Muscle layer of duodenum (tissue), 2 donors: ENCODE results near the gene VAC14.

ENCODE experiments used
- H3K27ac ChIP-seq: one replicate; pipeline ENCODE4 v1.7.0; 2013; ENCODE audit warnings: mild to moderate bottlenecking, low read length
- H3K27me3 ChIP-seq: one replicate; pipeline ENCODE4 v1.7.0; 2013; ENCODE audit warnings: low read depth, mild to moderate bottlenecking, control low read depth, low read length
- H3K36me3 ChIP-seq, 2 donors: one replicate each; pipeline ENCODE4 v1.7.0; 2013; ENCODE audit warnings: low read length in 2 of 2, control low read depth in 1 of 2, mild to moderate bottlenecking in 1 of 2; ENCODE audit not compliant: insufficient read depth in 2 of 2, control insufficient read depth in 1 of 2
- H3K4me1 ChIP-seq, 2 donors: one replicate each; pipeline ENCODE4 v1.7.0; 2013; ENCODE audit warnings: low read length in 2 of 2, mild to moderate bottlenecking in 2 of 2, control low read depth in 1 of 2, moderate library complexity in 1 of 2; ENCODE audit not compliant: insufficient read depth in 2 of 2, control insufficient read depth in 1 of 2
- H3K4me3 ChIP-seq, 2 donors: one replicate each; pipeline ENCODE4 v1.7.0; 2013; ENCODE audit warnings: low read length in 2 of 2, low read depth in 1 of 2, mild to moderate bottlenecking in 1 of 2
- H3K9me3 ChIP-seq, 2 donors: one replicate each; pipeline ENCODE4 v1.7.0; 2013; ENCODE audit warnings: low read length in 2 of 2, control low read depth in 1 of 2, mild to moderate bottlenecking in 1 of 2; ENCODE audit not compliant: control insufficient read depth in 1 of 2
- donor health status: healthy.

Gene VAC14

DNA sequence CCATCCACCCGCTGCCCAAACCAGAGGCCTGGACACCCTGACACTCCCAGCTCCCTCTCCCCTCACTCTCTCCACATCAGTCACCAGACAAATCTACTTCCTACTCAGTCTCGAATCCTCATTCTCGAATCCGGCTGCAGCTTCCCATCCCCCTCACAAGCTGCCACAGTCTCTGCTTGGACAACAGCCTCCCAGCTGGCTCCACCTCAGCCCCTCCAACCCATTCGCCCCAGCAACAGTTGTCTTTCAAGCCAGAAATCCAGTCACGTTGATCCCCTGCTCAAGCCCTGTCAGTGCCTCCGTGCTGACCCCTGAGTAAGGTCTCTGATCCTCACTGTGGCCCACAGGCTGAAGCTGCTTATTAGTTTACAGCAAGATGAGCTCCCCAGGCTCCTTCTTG, 70.9 kb downstream of the VAC14 start:
- Histone ChIP-seq H3K4me1 (peaks cover 8 to 25% of the 10 kb centered on the region in 2 donors), H3K4me3 (no peak overlapping the region), H3K9me3 (no peaks in the 10 kb centered on the region), H3K36me3 (peaks cover 7 to 14% of the 10 kb centered on the region in 2 donors), H3K27me3 (no peaks in the 10 kb centered on the region), H3K27ac (no peak overlapping the region)

DNA sequence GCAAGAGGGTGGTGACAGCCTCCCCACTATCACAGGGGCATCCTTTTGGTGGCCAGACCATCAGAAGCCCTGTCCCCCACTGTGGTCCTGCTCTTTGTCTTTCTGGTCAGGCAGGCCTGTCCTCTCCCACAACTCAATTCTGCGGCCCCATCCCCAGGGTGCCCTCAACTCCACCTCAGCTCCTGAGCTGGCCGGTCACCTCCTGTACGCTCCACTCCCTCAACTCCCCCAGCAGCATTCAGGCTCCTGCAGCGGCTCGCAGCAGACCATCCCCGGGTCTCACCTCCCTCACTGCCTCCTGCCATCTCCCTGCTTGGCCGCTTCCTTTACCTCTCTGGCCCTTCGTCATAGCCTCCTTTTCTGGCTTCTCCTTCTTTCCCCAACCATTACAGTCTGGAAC, 71.7 kb downstream of the VAC14 start:
- H3K9me3 ChIP-seq, result no peaks in the 10 kb centered on the region
- peaks cover 8 to 28% of the 10 kb centered on the region in 2 donors for H3K4me1 ChIP-seq
- H3K27ac ChIP-seq, result no peak overlapping the region
- no peak overlapping the region for H3K4me3 ChIP-seq
- H3K27me3 ChIP-seq, result no peaks in the 10 kb centered on the region
- H3K36me3 ChIP-seq, result peaks cover 7 to 14% of the 10 kb centered on the region in 2 donors

- H3K27me3 ChIP-seq, result no peaks in the 10 kb centered on the region
- H3K27ac ChIP-seq, result no peak overlapping the region
- H3K36me3 ChIP-seq, result peaks cover 7 to 14% of the 10 kb centered on the region in 2 donors
- peaks cover 8 to 28% of the 10 kb centered on the region in 2 donors for H3K4me1 ChIP-seq
- no peak overlapping the region for H3K4me3 ChIP-seq
- no peaks in the 10 kb centered on the region for H3K9me3 ChIP-seq
Observed at GRCh38 chr16:70728150-70728549, 72.8 kb downstream of the VAC14 start.

- Histone ChIP-seq H3K36me3 (peaks cover 7 to 14% of the 10 kb centered on the region in 2 donors), H3K27me3 (no peaks in the 10 kb centered on the region), H3K4me3 (peak overlapping the region in 1 of 2 donors; percentile 25), H3K4me1 (peaks cover 8 to 28% of the 10 kb centered on the region in 2 donors), H3K27ac (peak overlapping the region; percentile 82), H3K9me3 (no peaks in the 10 kb centered on the region)
Observed at GRCh38 chr16:70726892-70727361, 74.0 kb downstream of the VAC14 start.

DNA sequence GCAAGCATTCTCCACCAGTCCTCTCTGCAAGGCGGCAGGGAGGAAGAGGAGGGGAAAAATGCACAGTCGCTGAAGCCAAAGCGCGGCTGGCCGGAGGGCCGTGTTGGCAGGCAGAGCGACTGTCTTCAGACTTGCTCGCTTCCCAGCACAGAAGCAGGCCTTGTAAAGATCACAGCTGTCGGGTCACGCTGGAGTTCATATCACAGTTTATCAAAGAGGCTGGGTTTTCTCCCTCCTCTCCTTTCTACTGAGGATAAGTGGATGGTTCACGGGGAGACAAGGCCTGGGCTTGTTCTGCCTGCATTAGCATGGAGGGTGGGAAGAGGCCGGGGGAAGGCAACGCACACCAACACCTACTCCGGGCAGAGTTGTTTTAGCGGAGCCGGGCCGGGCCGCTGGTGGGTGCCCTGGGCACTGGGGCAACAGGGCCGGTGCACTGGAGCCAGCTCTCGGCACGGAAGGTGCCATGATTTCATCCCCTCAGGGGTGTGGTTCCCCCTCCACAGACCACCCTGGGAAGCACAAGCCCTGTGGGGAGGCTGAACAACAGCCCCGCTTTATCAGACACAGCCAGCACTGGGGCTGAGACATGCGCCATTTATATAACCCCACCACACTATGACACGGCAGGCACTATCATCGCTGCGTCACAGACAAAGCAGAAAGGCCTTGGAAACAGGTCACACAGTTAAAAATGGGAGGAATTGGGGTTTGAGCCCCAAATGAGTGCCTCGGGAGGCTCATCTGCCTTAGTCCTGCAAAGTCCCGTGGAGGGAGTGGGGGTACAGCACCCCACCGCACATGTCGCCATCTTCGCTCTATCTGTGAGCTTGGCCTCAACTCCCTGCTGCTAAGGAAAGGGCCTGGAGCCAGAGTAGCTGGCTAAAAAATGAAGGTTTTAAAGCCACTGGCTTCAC, 74.8 kb downstream of the VAC14 start:
- no peaks in the 10 kb centered on the region for H3K27me3 ChIP-seq
- peak overlapping the region in 1 of 2 donors; percentile 25 for H3K4me3 ChIP-seq
- H3K36me3 ChIP-seq, result peaks cover 5 to 14% of the 10 kb centered on the region in 2 donors
- H3K4me1 ChIP-seq, result peaks cover 8 to 28% of the 10 kb centered on the region in 2 donors
- no peaks in the 10 kb centered on the region for H3K9me3 ChIP-seq
- H3K27ac ChIP-seq, result peak overlapping the region; percentile 82

GRCh38 chr16:70725024-70725911, 75.7 kb downstream of the VAC14 start:
- Histone ChIP-seq H3K9me3 (no peaks in the 10 kb centered on the region), H3K36me3 (peaks cover 0 to 8% of the 10 kb centered on the region in 2 donors)

DNA sequence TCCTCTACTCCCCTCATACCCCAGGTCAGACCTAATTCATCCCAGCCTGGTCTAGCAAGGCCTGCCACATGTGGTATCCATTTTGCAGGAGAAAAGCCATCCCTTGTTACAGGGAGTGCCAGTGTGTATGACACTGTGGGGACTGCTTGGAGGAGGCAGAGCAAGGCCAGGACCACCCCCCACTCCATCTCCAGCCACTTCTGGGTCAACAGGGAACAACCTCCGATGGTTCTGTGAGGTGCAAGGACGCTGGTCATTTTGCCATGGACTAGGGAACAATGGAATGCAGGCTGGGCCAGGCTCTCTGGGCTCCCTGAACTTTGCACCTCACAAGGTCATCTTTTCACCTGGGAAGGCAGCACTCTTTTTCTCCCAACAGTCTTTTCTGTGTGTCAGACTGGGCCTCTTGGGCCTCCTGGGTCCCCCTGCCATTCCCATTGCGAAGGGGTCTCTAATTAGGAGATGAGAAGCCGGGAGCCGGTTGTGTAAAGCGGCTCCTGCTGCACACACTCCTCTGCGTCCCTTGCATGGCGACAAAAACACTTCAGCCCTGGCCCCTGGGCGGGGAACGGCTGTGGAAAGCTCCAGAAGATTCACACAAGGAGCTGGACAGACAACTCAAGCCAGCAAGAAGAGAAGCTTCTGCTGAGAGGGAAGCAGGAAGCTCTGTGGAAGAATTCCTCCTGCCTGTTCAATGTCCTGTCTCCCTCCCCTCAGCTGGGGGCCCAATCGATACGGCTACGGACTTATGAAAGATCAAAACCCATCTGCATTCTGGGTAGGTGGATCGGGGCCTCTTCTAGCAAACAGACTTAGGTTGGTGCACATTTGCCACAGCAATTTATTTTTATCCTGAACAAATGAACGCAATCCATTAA, 76.6 kb downstream of the VAC14 start:
- H3K27ac ChIP-seq, result no peak overlapping the region
- H3K4me1 ChIP-seq, result peaks cover 8 to 28% of the 10 kb centered on the region in 2 donors
- no peaks in the 10 kb centered on the region for H3K27me3 ChIP-seq
- peaks cover 0 to 3% of the 10 kb centered on the region in 2 donors for H3K9me3 ChIP-seq
- peaks cover 0 to 8% of the 10 kb centered on the region in 2 donors for H3K36me3 ChIP-seq
- H3K4me3 ChIP-seq, result no peak overlapping the region

More at GRCh38 chr16:70725024-70725911, 75.7 kb downstream of the VAC14 start:
- Histone ChIP-seq H3K27me3 (no peaks in the 10 kb centered on the region), H3K4me1 (peaks cover 8 to 28% of the 10 kb centered on the region in 2 donors), H3K4me3 (no peak overlapping the region), H3K27ac (peak overlapping the region; percentile 82)

DNA sequence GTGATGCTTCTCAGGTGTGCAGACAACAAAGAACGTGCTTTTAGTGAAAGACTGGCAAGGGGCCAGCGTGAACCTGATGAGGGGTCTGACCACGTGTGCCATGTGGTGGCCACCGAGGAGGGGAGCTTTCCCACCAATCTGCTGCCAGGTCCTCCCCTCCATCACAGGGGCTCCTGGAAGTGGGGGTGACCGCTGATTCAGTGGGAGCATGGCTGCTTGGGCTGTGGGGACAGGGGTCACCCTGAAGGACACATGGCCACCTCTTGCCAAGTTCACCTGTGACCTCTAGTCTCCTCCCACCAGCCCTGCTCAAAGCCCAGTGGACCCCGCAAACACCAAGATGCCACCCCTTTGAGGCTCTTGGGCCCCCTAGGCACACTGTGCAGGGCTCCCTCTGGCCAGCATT, 77.2 kb downstream of the VAC14 start:
- Histone ChIP-seq H3K9me3 (peaks cover 0 to 4% of the 10 kb centered on the region in 2 donors), H3K27me3 (no peaks in the 10 kb centered on the region), H3K4me3 (no peak overlapping the region), H3K4me1 (peaks cover 8 to 28% of the 10 kb centered on the region in 2 donors), H3K27ac (no peak overlapping the region), H3K36me3 (peaks cover 0 to 8% of the 10 kb centered on the region in 2 donors)

DNA sequence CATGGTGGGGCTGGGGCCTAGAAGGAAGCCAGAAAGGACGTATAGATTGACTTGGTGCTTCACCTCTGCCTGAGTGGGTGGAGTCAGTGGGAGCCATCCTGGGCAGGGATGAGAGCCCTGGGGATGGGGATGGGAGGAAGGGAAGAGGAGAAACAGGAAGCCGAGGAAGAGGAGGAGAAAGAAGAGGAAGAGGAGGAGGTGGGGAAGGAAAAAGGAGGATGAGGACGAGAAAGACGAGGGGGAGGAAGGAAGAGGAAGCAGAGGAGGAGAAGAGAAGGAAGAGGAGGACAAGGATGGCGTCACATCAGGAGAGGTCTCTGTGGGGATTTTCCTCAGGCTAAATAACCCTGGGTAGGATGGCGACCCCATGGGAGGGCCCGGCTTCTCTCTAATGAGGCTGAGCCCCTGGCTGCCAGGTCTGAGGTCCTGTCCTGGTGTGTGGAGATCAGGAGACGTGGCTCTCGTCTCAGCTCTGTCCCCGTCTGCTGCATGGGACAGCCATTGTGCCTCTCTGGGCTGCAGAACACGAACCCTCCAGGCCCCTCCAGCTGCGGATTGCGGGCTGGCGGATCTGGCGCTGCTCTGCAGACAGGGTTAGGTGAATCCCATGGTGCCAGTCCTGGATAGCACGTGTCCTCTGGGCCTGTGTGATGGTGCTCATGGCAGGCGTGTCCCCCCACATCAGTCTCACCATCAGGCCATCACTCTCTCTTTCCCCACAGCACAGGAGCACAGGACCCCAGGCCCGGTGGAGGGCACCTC, 79.6 kb downstream of the VAC14 start:
- H3K27me3 ChIP-seq, result no peaks in the 10 kb centered on the region
- H3K27ac ChIP-seq, result no peak overlapping the region
- peaks cover 0 to 4% of the 10 kb centered on the region in 2 donors for H3K9me3 ChIP-seq
- H3K4me3 ChIP-seq, result no peak overlapping the region
- peaks cover 3 to 20% of the 10 kb centered on the region in 2 donors for H3K4me1 ChIP-seq
- no peaks in the 10 kb centered on the region for H3K36me3 ChIP-seq
